B cell (primary cell): ENCODE data around the gene PTPRU.

ENCODE experiments used
- EZH2 ChIP-seq: IDR thresholded peaks from 2 replicates; pipeline ENCODE4 v1.6.1; 2012; ENCODE audit warnings: borderline replicate concordance, low read depth, mild to moderate bottlenecking, moderate library complexity, low read length; ENCODE audit not compliant: insufficient read depth, poor library complexity, severe bottlenecking
- TF ChIP-seq, protein P1 (sequence below): fragments of 200-600 bp; IDR thresholded peaks from one replicate; pipeline ENCODE4 v1.8.0; 2022; ENCODE audit warnings: antibody characterized with exemption, mild to moderate bottlenecking

DNA sequence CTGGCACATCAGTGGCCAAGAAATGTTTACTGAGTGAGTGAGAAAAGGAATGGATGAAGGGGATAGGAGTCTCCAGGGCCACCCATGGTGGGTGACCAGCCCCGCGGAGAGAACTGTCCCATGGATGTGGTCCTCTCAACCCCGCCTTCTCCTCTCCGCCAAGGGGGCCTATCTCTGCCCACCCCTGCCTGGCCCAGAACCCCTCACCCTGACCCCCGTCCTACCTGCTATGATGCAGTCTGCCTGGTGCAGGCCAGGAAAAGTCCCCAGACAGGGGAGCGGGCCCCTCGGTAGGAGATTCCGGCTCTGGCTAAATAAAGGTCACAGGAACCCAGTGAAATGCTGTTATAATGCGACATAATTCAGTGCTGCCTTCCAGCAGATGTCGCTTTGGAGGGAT, 107.6 kb downstream of the PTPRU start:
- TF ChIP-seq, protein P1, sequence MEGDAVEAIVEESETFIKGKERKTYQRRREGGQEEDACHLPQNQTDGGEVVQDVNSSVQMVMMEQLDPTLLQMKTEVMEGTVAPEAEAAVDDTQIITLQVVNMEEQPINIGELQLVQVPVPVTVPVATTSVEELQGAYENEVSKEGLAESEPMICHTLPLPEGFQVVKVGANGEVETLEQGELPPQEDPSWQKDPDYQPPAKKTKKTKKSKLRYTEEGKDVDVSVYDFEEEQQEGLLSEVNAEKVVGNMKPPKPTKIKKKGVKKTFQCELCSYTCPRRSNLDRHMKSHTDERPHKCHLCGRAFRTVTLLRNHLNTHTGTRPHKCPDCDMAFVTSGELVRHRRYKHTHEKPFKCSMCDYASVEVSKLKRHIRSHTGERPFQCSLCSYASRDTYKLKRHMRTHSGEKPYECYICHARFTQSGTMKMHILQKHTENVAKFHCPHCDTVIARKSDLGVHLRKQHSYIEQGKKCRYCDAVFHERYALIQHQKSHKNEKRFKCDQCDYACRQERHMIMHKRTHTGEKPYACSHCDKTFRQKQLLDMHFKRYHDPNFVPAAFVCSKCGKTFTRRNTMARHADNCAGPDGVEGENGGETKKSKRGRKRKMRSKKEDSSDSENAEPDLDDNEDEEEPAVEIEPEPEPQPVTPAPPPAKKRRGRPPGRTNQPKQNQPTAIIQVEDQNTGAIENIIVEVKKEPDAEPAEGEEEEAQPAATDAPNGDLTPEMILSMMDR, result no peak
- no peak for TF ChIP-seq EZH2
